K562 (cell line): ENCODE measurements around the gene KLHL29. TPM values are rescaled to one million over a fixed set of nuclear protein-coding genes. Genes with fewer than 3 reads are reported as not detected.

Experiments used
- ATAC-seq: fragments of 200-7000 bp; cut with Tn5 transposase; 3 replicates; pipeline ENCODE4 v1.9.1; 2020; ENCODE audit warnings: moderate library complexity
- BruUV-seq: library from RNA; stranded (reverse); fragments of 400-500 nt; replicated peaks from 2 replicates; lab custom pipeline; 2021; lab: Mats Ljungman, UMichigan
- CTCF ChIA-PET: fragments of 300-600 bp; formaldehyde crosslinking; extraction: SDS; loops from one replicate; lab custom pipeline; 2021; ENCODE audit warnings: low intra/inter-chr PET ratio; lab: Yijun Ruan, JAX
- POLR2A ChIA-PET: fragments of 300-600, 350-650 bp; sonication (Branson Sonifier 250); formaldehyde crosslinking; extraction: SDS; loops from one replicate; lab custom pipeline; 2021; ENCODE audit warnings: antibody characterized with exemption, inconsistent platforms; lab: Yijun Ruan, JAX
- DNase-seq, 4 experiments: peaks; one replicate each; pipeline versions ENCODE4 v3.0.0 to v3.0.0-alpha.2; 2011 to 2018; ENCODE audit warnings: low spot score in 3 of 4, mixed read lengths in 3 of 4; ENCODE audit errors: extremely low read depth in 1 of 4
- FAIRE-seq: peaks from 2 replicates; lab custom pipeline; 2011; peaks lifted over from hg19 to GRCh38; lab: Jason Lieb, UNC
- H2AFZ ChIP-seq: 2 replicates; pipeline ENCODE4 v1.6.0; 2011; ENCODE audit warnings: low read depth, low read length, control low read depth, inconsistent platforms
- H3K27ac ChIP-seq: fragments of 200-600 bp; 3 replicates; pipeline ENCODE4 v1.8.0; 2011; ENCODE audit warnings: low read depth, mild to moderate bottlenecking, control low read depth, inconsistent platforms, low read length, moderate library complexity, mixed read lengths; ENCODE audit errors: extremely low read depth
- H3K27me3 ChIP-seq, 2 experiments: fragments of 300-600 bp in 1 of 2; 2 replicates in 1 of 2; 3 replicates in 1 of 2; pipeline versions ENCODE4 v1.6.0 to v1.8.0; 2011; ENCODE audit warnings: inconsistent platforms in 2 of 2, low read length in 2 of 2, mild to moderate bottlenecking in 1 of 2, mixed read lengths in 1 of 2, moderate library complexity in 1 of 2; ENCODE audit not compliant: control insufficient read depth in 2 of 2, insufficient read depth in 2 of 2
- H3K36me3 ChIP-seq: fragments of 300-600 bp; 3 replicates; pipeline ENCODE4 v1.8.0; 2011; ENCODE audit warnings: mild to moderate bottlenecking, low read length, inconsistent platforms; ENCODE audit not compliant: control insufficient read depth, insufficient read depth
- H3K4me1 ChIP-seq, 2 experiments: fragments of 200-600 bp in 1 of 2; replicated peaks in 1 of 2; 2 replicates in 1 of 2; 3 replicates in 1 of 2; pipeline versions ENCODE4 v1.5.1 to v1.8.0; 2011; ENCODE audit warnings: inconsistent platforms in 2 of 2, low read length in 2 of 2, mild to moderate bottlenecking in 1 of 2, mixed read lengths in 1 of 2, moderate library complexity in 1 of 2; ENCODE audit not compliant: control insufficient read depth in 2 of 2, insufficient read depth in 2 of 2
- H3K4me2 ChIP-seq: 2 replicates; pipeline ENCODE4 v1.6.1; 2011; ENCODE audit warnings: low read length, control low read depth, inconsistent platforms, mixed read lengths; ENCODE audit not compliant: insufficient read depth
- H3K4me3 ChIP-seq: fragments of 200-600 bp; sonication (generic), shearing (Covaris generic); 2 replicates; pipeline ENCODE4 v1.5.1; 2016; ENCODE audit warnings: control low read depth, inconsistent platforms
- H3K79me2 ChIP-seq: fragments of 200-600 bp; 3 replicates; pipeline ENCODE4 v1.8.0; 2011; ENCODE audit warnings: low read length, inconsistent platforms; ENCODE audit not compliant: control insufficient read depth, insufficient read depth
- H3K9ac ChIP-seq, 2 experiments: 2 replicates each; pipeline versions ENCODE4 v1.6.0 to v1.6.1; 2011; ENCODE audit warnings: low read depth in 2 of 2, low read length in 2 of 2, control low read depth in 1 of 2, inconsistent platforms in 1 of 2, mild to moderate bottlenecking in 1 of 2, mixed read lengths in 1 of 2; ENCODE audit not compliant: insufficient read depth in 1 of 2
- H3K9me1 ChIP-seq: one replicate; pipeline ENCODE4 v1.6.0; 2011; ENCODE audit warnings: inconsistent platforms, mild to moderate bottlenecking, low read length, moderate library complexity; ENCODE audit not compliant: control insufficient read depth, insufficient read depth
- H3K9me3 ChIP-seq: replicated peaks from 2 replicates; pipeline ENCODE4 v1.5.1; 2011; ENCODE audit warnings: low read depth, low read length, inconsistent platforms; ENCODE audit not compliant: control insufficient read depth, insufficient read depth
- H4K20me1 ChIP-seq: replicated peaks from 2 replicates; pipeline ENCODE4 v1.6.1; 2011; ENCODE audit warnings: low read length, inconsistent platforms, mixed read lengths; ENCODE audit not compliant: control insufficient read depth, insufficient read depth
- GABPA ChIP-seq: fragments of 200-800 bp; sonication (Bioruptor generic); conservative IDR thresholded peaks from 2 replicates; pipeline ENCODE4 v1.6.1; 2016; ENCODE audit warnings: low read depth, missing genetic modification characterization, missing compliant biosample characterization
- HNRNPL ChIP-seq: fragments of 200-400 bp; formaldehyde crosslinking; IDR thresholded peaks from 2 replicates; pipeline ENCODE4 v1.6.1; 2017; ENCODE audit warnings: low read depth, mild to moderate bottlenecking, low read length
- KAT7 ChIP-seq: sonication (generic); formaldehyde crosslinking; IDR thresholded peaks from 2 replicates; pipeline ENCODE4 v1.8.0; 2022; ENCODE audit warnings: missing genetic modification reagents, mild to moderate bottlenecking, borderline replicate concordance
- KLF10 ChIP-seq: fragments of 250-450 bp; sonication (Bioruptor Pico); IDR thresholded peaks from 2 replicates; pipeline ENCODE4 v1.6.1; 2021; ENCODE audit warnings: matching md5 sums
- MAZ ChIP-seq, 2 experiments: fragments of 450-650 bp in 1 of 2; sonication (generic) in 1 of 2; formaldehyde crosslinking; IDR thresholded peaks in 1 of 2; conservative IDR thresholded peaks in 1 of 2; 2 replicates each; pipeline versions ENCODE4 v1.4.0 to v1.5.0; 2020; ENCODE audit warnings: mild to moderate bottlenecking in 1 of 2, missing genetic modification reagents in 1 of 2
- MXD1 ChIP-seq: fragments of 250-450 bp; sonication (Bioruptor Pico); IDR thresholded peaks from 2 replicates; pipeline ENCODE4 v1.8.0; 2021; ENCODE audit warnings: borderline replicate concordance, mild to moderate bottlenecking, moderate library complexity; ENCODE audit not compliant: poor library complexity, severe bottlenecking
- NR2C2 ChIP-seq, 2 experiments: fragments of 200-800 bp in 1 of 2; sonication (Bioruptor generic) in 1 of 2; sonication (generic) in 1 of 2; formaldehyde crosslinking in 1 of 2; IDR thresholded peaks; 2 replicates each; pipeline versions ENCODE4 v1.6.1 to v1.8.0; 2016 to 2022; ENCODE audit warnings: mild to moderate bottlenecking in 1 of 2, missing compliant biosample characterization in 1 of 2, missing genetic modification characterization in 1 of 2, missing genetic modification reagents in 1 of 2
- SREBF1 ChIP-seq: fragments of 150-350 bp; IDR thresholded peaks from 2 replicates; pipeline ENCODE4 v1.6.1; 2014; ENCODE audit warnings: antibody characterized with exemption, low read depth, low read length, borderline replicate concordance
- VEZF1 ChIP-seq: fragments of 200-800 bp; sonication (Bioruptor generic); IDR thresholded peaks from 2 replicates; pipeline ENCODE4 v1.6.1; 2017; ENCODE audit warnings: missing genetic modification characterization, missing compliant biosample characterization
- ZFP36 ChIP-seq: fragments of 150-350 bp; IDR thresholded peaks from 2 replicates; pipeline ENCODE4 v1.6.1; 2018; ENCODE audit warnings: low read length, low read depth; ENCODE audit not compliant: partially characterized antibody
- ZMIZ1 ChIP-seq, 2 experiments: fragments of 150-350 bp in 1 of 2; IDR thresholded peaks; 2 replicates each; pipeline ENCODE4 v1.6.1; 2012 to 2016; ENCODE audit warnings: low read depth in 2 of 2, low read length in 2 of 2, mild to moderate bottlenecking in 1 of 2, moderate library complexity in 1 of 2
- ZNF239 ChIP-seq: fragments of 250-450 bp; sonication (Bioruptor Pico); IDR thresholded peaks from 2 replicates; pipeline ENCODE4 v1.4.0; 2020; ENCODE audit warnings: mild to moderate bottlenecking
- WGBS: fragments of 100-300 bp; shearing (Covaris generic); methylation state at CpG from one replicate; pipeline ENCODE4 v1.1.6; 2016; ENCODE audit warnings: low coverage, mixed read lengths; ENCODE audit not compliant: insufficient coverage; ENCODE audit errors: missing lambda C conversion rate; 5-methylcytosine and 5-hydroxymethylcytosine counted together
- in situ Hi-C: fragments of 300-500 bp; cut with MboI; formaldehyde crosslinking; loops from 4 replicates; pipeline ENCODE4 v1.15.0; 2018; ENCODE audit warnings: inconsistent platforms, mixed read lengths
- intact Hi-C: fragments of 100-400 bp; cut with micrococcal nuclease; formaldehyde crosslinking; loops from 2 replicates; pipeline ENCODE4 v1.14.2; 2022
- polyA plus RNA-seq, 8 experiments: library from polyadenylated mRNA; depleted of rRNA in 4 of 8; stranded (reverse) in 5 of 8; unstranded in 3 of 8; fragments of >200 nt; fragmentation: Nextera tagmentation in 2 of 8; fragmentation: Illumina TruSeq in 1 of 8; extraction: Ambion mirVana in 2 of 8; extraction: Trizol in 1 of 8; gene quantifications; 2 replicates each; pipeline versions ENCODE4 v1.2.1 to v1.2.3, GENCODE V29; 2011 to 2014; ENCODE audit warnings: inconsistent platforms in 1 of 8, missing spikeins in 1 of 8
- total RNA-seq, 7 experiments: library from RNA; depleted of rRNA in 6 of 7; stranded (reverse); fragments of >200 nt in 6 of 7; fragmentation: Illumina TruSeq in 2 of 7; extraction: Trizol in 2 of 7; gene quantifications; 2 replicates each; pipeline versions ENCODE4 v1.2.1 to v1.2.3, GENCODE V29; 2011 to 2021; ENCODE audit warnings: low replicate concordance in 1 of 7

KLHL29 gene
- total and polyA plus RNA-seq, 9 of the 15 experiments (the other 6 are each of a cell fraction or from before 2014, with no cell fraction given), result 0.03 to 0.31 (median 0.08) TPM; not detected in 1

GRCh38 chr2:23380562-23381065 is 4.4 kb upstream of the KLHL29 start:
- in situ Hi-C loops (no loop called here), intact Hi-C loops (no loop called here)
- CTCF ChIA-PET, result no interaction called here
- Histone ChIP-seq H3K9ac (no peak overlapping the region), H3K4me3 (no peak overlapping the region), H2AFZ (peak overlapping the region; percentile 22; the same call in 1 of the 2 replicates), H3K9me1 (peaks cover 2% of the 10 kb centered on the region), H3K27me3 (peaks cover 6 to 26% of the 10 kb centered on the region in 2 experiments; a peak in 3 of 5 replicates), H3K27ac (no peak overlapping the region)
- no TSS peak for BruUV-seq
- WGBS, result 0% methylated on average over 3 of the region's 4 CpGs
- DNase-seq, result no peak
- peak; percentile 96 for TF ChIP-seq ZNF239 (CRISPR knock-in tag)
- TF ChIP-seq MAZ (CRISPR knock-in tag; conservative IDR thresholded peaks at IDR 0.05 in 1 of 2, IDR thresholded peaks at IDR 0.05 in 1 of 2), result peak in 1 of 2 experiments; percentile 35; a peak in 2 of 4 replicates
- TF ChIP-seq NR2C2 (CRISPR knock-in tag; IDR thresholded peaks at IDR 0.05), result no peak
- peak; percentile 41; the same call in 1 of the 2 replicates for TF ChIP-seq NR2C2 (tag; IDR thresholded peaks at IDR 0.05)
- TF ChIP-seq VEZF1 (CRISPR knock-in tag), result peak; percentile 61
- peak; percentile 89 for TF ChIP-seq ZFP36
- TF ChIP-seq GABPA (tag), result peak; percentile 63; the same call in 1 of the 2 replicates
- TF ChIP-seq KLF10 (CRISPR knock-in tag), result no peak
- no peak for TF ChIP-seq HNRNPL
- TF ChIP-seq KAT7 (CRISPR knock-in tag), result no peak
- no peak for TF ChIP-seq ZMIZ1 (IDR thresholded peaks at IDR 0.05; ENCODE audit: low read depth in 2 of 2, low read length in 2 of 2)
- TF ChIP-seq MXD1, result no peak
- TF ChIP-seq SREBF1, result no peak
- TF ChIP-seq, all 486 proteins: peak for 6
- POLR2A ChIA-PET, result no interaction called here
- no peak for FAIRE-seq
- Histone ChIP-seq H3K9me3 (no peaks in the 10 kb centered on the region), H4K20me1 (no peaks in the 10 kb centered on the region; the same call in 1 of the 2 replicates), H3K36me3 (no peaks in the 10 kb centered on the region), H3K4me2 (peak overlapping the region; percentile 42), H3K79me2 (no peaks in the 10 kb centered on the region), H3K4me1 (peaks cover 4 to 9% of the 10 kb centered on the region in 2 experiments; a peak in 3 of 5 replicates)
- peak; percentile 29; the same call in 1 of the 3 replicates for ATAC-seq
